ENCODE data around the gene MTCH1.

DNA sequence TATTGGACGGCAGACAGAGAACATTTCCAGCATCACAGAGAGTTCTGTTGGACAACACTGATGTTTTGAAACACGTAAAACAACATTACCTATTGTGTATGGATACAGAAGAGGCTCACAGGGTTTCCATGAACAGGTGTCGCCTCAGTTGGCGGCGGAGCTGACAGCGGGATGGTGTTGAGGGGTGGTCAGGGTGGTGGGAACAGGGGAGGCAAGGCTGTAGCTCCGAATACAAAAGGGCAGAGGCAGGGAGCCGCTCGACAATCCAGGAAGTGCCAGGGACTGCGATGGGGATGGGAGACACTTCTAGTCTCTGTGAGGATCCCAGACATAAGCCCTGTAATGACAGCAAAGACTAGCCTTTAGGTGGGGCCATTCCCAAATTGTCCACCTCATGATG, 46.0 kb downstream of the MTCH1 start:
- TF ChIP-seq, protein P1, sequence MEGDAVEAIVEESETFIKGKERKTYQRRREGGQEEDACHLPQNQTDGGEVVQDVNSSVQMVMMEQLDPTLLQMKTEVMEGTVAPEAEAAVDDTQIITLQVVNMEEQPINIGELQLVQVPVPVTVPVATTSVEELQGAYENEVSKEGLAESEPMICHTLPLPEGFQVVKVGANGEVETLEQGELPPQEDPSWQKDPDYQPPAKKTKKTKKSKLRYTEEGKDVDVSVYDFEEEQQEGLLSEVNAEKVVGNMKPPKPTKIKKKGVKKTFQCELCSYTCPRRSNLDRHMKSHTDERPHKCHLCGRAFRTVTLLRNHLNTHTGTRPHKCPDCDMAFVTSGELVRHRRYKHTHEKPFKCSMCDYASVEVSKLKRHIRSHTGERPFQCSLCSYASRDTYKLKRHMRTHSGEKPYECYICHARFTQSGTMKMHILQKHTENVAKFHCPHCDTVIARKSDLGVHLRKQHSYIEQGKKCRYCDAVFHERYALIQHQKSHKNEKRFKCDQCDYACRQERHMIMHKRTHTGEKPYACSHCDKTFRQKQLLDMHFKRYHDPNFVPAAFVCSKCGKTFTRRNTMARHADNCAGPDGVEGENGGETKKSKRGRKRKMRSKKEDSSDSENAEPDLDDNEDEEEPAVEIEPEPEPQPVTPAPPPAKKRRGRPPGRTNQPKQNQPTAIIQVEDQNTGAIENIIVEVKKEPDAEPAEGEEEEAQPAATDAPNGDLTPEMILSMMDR (IDR thresholded peaks at IDR 0.05) = no peak
- no peak for TF ChIP-seq EZH2 (IDR thresholded peaks at IDR 0.05; ENCODE audit: borderline replicate concordance, insufficient read depth, low read depth, low read length, poor library complexity, severe bottlenecking)
